Loucy (cell line): Measurements from ENCODE around the gene LRRC1.

ENCODE experiments used
- EZH2phosphoT487 ChIP-seq: fragments of 200-600 bp; IDR thresholded peaks from 2 replicates; pipeline ENCODE4 v1.6.1; 2018; ENCODE audit warnings: antibody characterized with exemption, mild to moderate bottlenecking, moderate library complexity, borderline replicate concordance
- TF ChIP-seq, protein P1 (sequence below): fragments of 200-600 bp; sonication (generic); conservative IDR thresholded peaks from 2 replicates; pipeline ENCODE4 v1.5.1; 2014; ENCODE audit warnings: mild to moderate bottlenecking, antibody characterized with exemption, low read length

- TF ChIP-seq, protein P1, sequence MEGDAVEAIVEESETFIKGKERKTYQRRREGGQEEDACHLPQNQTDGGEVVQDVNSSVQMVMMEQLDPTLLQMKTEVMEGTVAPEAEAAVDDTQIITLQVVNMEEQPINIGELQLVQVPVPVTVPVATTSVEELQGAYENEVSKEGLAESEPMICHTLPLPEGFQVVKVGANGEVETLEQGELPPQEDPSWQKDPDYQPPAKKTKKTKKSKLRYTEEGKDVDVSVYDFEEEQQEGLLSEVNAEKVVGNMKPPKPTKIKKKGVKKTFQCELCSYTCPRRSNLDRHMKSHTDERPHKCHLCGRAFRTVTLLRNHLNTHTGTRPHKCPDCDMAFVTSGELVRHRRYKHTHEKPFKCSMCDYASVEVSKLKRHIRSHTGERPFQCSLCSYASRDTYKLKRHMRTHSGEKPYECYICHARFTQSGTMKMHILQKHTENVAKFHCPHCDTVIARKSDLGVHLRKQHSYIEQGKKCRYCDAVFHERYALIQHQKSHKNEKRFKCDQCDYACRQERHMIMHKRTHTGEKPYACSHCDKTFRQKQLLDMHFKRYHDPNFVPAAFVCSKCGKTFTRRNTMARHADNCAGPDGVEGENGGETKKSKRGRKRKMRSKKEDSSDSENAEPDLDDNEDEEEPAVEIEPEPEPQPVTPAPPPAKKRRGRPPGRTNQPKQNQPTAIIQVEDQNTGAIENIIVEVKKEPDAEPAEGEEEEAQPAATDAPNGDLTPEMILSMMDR = no peak
- TF ChIP-seq EZH2phosphoT487 = no peak
These were observed 144.0 kb downstream of the LRRC1 start for GRCh38 chr6:53938810-53939209.
